OCI-LY7 (cell line): ENCODE measurements around the gene PRRT1B.

Experiments
- CTCF ChIP-seq: fragments of 200-600 bp; sonication (generic); conservative IDR thresholded peaks from 2 replicates; pipeline ENCODE4 v1.5.1; 2014; ENCODE audit warnings: mild to moderate bottlenecking, antibody characterized with exemption, low read length, moderate library complexity, mixed read lengths
- EZH2phosphoT487 ChIP-seq: fragments of 200-600 bp; sonication (generic); IDR thresholded peaks from 2 replicates; pipeline ENCODE4 v1.6.1; 2018; ENCODE audit warnings: low read depth, borderline replicate concordance, mild to moderate bottlenecking, mixed run types, antibody characterized with exemption, low read length, moderate library complexity, mixed read lengths

DNA sequence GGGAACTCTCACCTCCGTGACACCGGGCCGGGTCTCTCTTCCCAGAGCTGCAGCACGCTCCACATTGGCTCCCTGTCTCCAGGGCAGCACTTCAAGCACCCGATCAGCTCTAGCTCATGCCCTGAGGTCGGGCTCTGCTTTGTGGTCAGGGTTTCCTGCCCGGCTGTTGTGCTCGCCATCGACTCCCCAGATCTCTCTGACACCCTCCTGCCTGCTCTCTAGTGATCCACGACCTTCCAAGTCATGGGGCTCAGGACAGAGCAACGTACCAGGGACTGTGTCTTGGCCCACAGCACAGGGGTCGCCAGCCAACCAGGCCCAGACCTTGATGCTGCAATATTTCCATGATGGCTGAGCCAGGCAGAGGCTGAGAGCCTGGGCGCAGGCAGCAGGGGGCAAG, 45.1 kb downstream of the PRRT1B start:
- TF ChIP-seq CTCF, result no peak
- TF ChIP-seq EZH2phosphoT487, result no peak
